ENCODE results near the gene DNAH3.
"Not testable (repeated sequence)": the region's sequence is repeated elsewhere in the genome, so short reads cannot be mapped to it uniquely, and the experiment has no call there.

Gene DNAH3

GRCh38 chr16:21053590-21053989 is 97.1 kb downstream of the DNAH3 start:
- TF ChIP-seq EZH2 (IDR thresholded peaks at IDR 0.05; ENCODE audit: borderline replicate concordance, low read length) (no peak), CTCF (IDR thresholded peaks at IDR 0.05; ENCODE audit: low read length) (no peak)
- H3K9ac ChIP-seq (ENCODE audit: low read length), result no peak overlapping the region
- no peak overlapping the region for H2AFZ ChIP-seq (ENCODE audit: low read length)
- no peaks in the 10 kb centered on the region for H3K4me1 ChIP-seq (ENCODE audit: insufficient read depth, low read length, severe bottlenecking)
- H3K36me3 ChIP-seq (ENCODE audit: insufficient read depth, low read length), result no peaks in the 10 kb centered on the region
- no peaks in the 10 kb centered on the region for H3K9me2 ChIP-seq (ENCODE audit: low read depth, low read length)
- no peak overlapping the region for H3K27ac ChIP-seq (ENCODE audit: low read depth, low read length, poor library complexity, severe bottlenecking)
- no peaks in the 10 kb centered on the region for H3K9me3 ChIP-seq (ENCODE audit: low read length)
- no peak overlapping the region for H3K4me2 ChIP-seq (ENCODE audit: low read length)
- H3K4me3 ChIP-seq (ENCODE audit: low read depth, low read length, poor library complexity, severe bottlenecking), result no peak overlapping the region
- H3K27me3 ChIP-seq (ENCODE audit: insufficient read depth, low read length), result no peaks in the 10 kb centered on the region
- no peaks in the 10 kb centered on the region for H3K79me2 ChIP-seq (ENCODE audit: insufficient read depth, low read length)
- no peaks in the 10 kb centered on the region for H3F3A ChIP-seq (ENCODE audit: insufficient read depth, low read length)
- no peaks in the 10 kb centered on the region for H4K20me1 ChIP-seq (ENCODE audit: insufficient read depth, low read length)

GRCh38 chr16:21048091-21048912 is 102.3 kb downstream of the DNAH3 start:
- not testable (repeated sequence) for H3K4me2 ChIP-seq (ENCODE audit: low read length); H3K36me3 ChIP-seq (ENCODE audit: insufficient read depth, low read length); H3K9ac ChIP-seq (ENCODE audit: low read length); H3K27me3 ChIP-seq (ENCODE audit: insufficient read depth, low read length); H3K9me2 ChIP-seq (ENCODE audit: low read depth, low read length); H2AFZ ChIP-seq (ENCODE audit: low read length); H3K4me1 ChIP-seq (ENCODE audit: insufficient read depth, low read length, severe bottlenecking); H3K9me3 ChIP-seq (ENCODE audit: low read length); H4K20me1 ChIP-seq (ENCODE audit: insufficient read depth, low read length); H3K4me3 ChIP-seq (ENCODE audit: low read depth, low read length, poor library complexity, severe bottlenecking); H3K27ac ChIP-seq (ENCODE audit: low read depth, low read length, poor library complexity, severe bottlenecking); H3F3A ChIP-seq (ENCODE audit: insufficient read depth, low read length); H3K79me2 ChIP-seq (ENCODE audit: insufficient read depth, low read length)

GRCh38 chr16:21038197-21038596 is 112.4 kb downstream of the DNAH3 start:
- Histone ChIP-seq H3K4me3 (ENCODE audit: low read depth, low read length, poor library complexity, severe bottlenecking) (no peak overlapping the region), H3K4me1 (ENCODE audit: insufficient read depth, low read length, severe bottlenecking) (no peaks in the 10 kb centered on the region), H3K9ac (ENCODE audit: low read length) (no peak overlapping the region), H3F3A (ENCODE audit: insufficient read depth, low read length) (no peaks in the 10 kb centered on the region), H3K79me2 (ENCODE audit: insufficient read depth, low read length) (no peaks in the 10 kb centered on the region), H3K27ac (ENCODE audit: low read depth, low read length, poor library complexity, severe bottlenecking) (no peak overlapping the region), H3K9me2 (ENCODE audit: low read depth, low read length) (no peaks in the 10 kb centered on the region), H3K9me3 (ENCODE audit: low read length) (no peaks in the 10 kb centered on the region), H3K27me3 (ENCODE audit: insufficient read depth, low read length) (no peaks in the 10 kb centered on the region), H3K36me3 (ENCODE audit: insufficient read depth, low read length) (no peaks in the 10 kb centered on the region), H4K20me1 (ENCODE audit: insufficient read depth, low read length) (no peaks in the 10 kb centered on the region), H3K4me2 (ENCODE audit: low read length) (no peak overlapping the region), H2AFZ (ENCODE audit: low read length) (no peak overlapping the region)
- no peak for TF ChIP-seq CTCF (IDR thresholded peaks at IDR 0.05; ENCODE audit: low read length)
- no peak for TF ChIP-seq EZH2 (IDR thresholded peaks at IDR 0.05; ENCODE audit: borderline replicate concordance, low read length)

GRCh38 chr16:21037736-21038135 is 112.9 kb downstream of the DNAH3 start:
- Histone ChIP-seq H2AFZ (ENCODE audit: low read length) (no peak overlapping the region), H3K27ac (ENCODE audit: low read depth, low read length, poor library complexity, severe bottlenecking) (no peak overlapping the region), H3F3A (ENCODE audit: insufficient read depth, low read length) (no peaks in the 10 kb centered on the region), H3K4me2 (ENCODE audit: low read length) (no peak overlapping the region), H3K9me2 (ENCODE audit: low read depth, low read length) (no peaks in the 10 kb centered on the region), H3K79me2 (ENCODE audit: insufficient read depth, low read length) (no peaks in the 10 kb centered on the region), H3K27me3 (ENCODE audit: insufficient read depth, low read length) (no peaks in the 10 kb centered on the region), H3K9me3 (ENCODE audit: low read length) (no peaks in the 10 kb centered on the region), H4K20me1 (ENCODE audit: insufficient read depth, low read length) (no peaks in the 10 kb centered on the region), H3K4me3 (ENCODE audit: low read depth, low read length, poor library complexity, severe bottlenecking) (no peak overlapping the region), H3K9ac (ENCODE audit: low read length) (no peak overlapping the region), H3K36me3 (ENCODE audit: insufficient read depth, low read length) (no peaks in the 10 kb centered on the region), H3K4me1 (ENCODE audit: insufficient read depth, low read length, severe bottlenecking) (no peaks in the 10 kb centered on the region)
- TF ChIP-seq CTCF (IDR thresholded peaks at IDR 0.05; ENCODE audit: low read length) (no peak), EZH2 (IDR thresholded peaks at IDR 0.05; ENCODE audit: borderline replicate concordance, low read length) (no peak)

Measured in OCI-LY1 (cell line).